GM21360 (cell line): ENCODE results near the gene BABAM2.
"Not testable (repeated sequence)": the region's sequence is repeated elsewhere in the genome, so short reads cannot be mapped to it uniquely, and the experiment has no call there.

Experiments used
- ATAC-seq: cut with Tn5 transposase; IDR thresholded peaks from one replicate; pipeline ENCODE4 v1.9.1; 2021; ENCODE audit warnings: mild to moderate bottlenecking, moderate library complexity; ENCODE audit not compliant: unreplicated experiment

BABAM2 gene

DNA sequence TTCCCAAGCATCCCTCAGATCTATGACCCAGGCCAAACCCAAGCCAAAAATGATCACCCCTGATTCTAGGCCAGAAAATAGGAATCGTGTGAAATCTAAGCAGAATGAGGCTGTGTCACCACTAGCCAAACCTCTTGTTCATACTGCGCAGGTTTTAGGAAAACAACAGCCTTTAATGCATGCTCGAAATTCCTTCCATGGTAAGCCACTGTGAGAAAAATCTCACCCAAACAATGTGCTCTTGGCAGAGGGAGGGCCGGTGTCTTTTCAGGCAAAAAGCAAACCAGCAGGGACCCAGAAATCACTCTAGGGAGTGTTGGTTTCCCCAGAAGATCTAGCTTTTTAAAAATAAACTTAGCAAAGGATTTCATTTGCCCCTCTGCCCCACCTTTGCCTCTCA is 430.9 kb downstream of the BABAM2 start:
- ATAC-seq: no peak

DNA sequence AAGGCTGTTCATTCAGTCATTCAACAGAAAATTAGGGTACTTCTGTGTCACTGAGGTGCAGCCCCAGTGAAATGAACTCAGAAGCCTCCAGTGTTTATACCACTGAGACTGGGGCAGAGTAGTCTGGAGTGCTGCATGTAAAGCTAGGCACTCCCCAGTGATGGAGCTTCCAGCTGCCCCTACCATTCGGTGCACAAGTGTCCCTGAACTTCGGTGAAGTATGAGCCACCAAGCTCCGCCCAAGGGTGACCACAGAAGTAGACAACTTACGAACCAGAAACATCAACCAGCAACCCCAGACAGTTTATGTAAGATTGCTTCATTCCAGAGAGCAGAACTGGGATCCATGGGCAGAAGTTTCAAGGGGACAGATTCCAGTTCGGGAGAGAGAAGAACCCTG is 431.5 kb downstream of the BABAM2 start:
- ATAC-seq: no peak

DNA sequence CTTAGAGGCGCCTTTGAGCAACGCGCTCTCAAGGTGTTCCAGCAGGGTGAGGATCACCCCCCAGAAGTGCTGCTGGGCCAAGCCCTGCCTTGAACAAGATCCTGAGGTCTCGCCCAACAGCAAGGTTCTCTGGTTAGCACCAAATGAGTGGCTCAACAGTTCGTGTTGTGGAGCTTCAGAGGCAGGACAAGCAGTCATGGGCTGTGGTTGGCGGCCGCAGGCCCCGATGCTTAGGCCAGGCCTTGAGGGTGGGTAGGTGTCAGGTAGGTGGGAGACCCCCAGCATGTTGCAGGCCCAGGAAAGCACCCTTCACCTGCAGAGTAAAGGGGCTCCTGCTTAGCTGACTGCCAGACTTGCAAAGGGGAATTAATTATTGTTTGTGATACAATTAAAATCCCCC is 431.9 kb downstream of the BABAM2 start:
- ATAC-seq: no peak

DNA sequence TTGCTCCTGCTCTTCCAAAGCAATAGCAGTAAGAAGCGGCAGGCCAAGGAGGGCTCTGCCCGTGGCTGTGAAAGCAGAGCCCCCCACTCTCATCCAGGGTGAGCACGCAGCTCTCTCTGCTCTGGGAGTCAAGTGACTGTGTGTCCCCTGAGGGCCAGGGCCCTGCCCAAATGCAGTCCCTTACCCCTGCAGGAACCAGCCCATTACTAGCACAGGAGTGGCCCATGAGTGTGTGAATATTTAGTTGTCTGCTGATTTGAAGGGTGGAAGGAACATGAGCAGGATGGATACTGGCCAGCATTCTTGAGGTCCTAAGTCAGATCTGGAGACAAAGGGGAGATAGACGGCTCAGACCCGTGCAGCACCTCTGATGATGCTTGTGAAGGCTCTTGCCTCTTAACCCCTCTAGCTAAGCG is 432.5 kb downstream of the BABAM2 start:
- no peak for ATAC-seq

DNA sequence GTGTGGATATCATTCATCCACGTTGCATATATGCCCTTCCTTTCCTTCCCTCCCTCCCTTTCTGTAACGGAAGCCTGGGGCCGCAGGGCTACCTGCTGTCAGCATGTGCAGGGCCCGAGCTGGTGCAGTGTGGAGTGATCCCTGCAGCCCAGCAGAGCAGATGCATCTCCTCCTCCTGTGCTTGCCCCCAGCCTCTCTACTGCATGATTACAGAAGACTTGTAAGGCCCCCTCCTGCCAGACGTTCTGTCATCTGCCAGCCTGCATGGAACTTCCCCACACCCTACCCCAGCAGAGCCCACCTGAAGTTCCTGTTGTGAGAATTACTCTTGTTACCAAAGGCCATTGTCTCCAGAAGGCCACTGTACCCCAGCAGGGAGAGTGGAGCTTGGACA is 434.6 kb downstream of the BABAM2 start:
- ATAC-seq: no peak

DNA sequence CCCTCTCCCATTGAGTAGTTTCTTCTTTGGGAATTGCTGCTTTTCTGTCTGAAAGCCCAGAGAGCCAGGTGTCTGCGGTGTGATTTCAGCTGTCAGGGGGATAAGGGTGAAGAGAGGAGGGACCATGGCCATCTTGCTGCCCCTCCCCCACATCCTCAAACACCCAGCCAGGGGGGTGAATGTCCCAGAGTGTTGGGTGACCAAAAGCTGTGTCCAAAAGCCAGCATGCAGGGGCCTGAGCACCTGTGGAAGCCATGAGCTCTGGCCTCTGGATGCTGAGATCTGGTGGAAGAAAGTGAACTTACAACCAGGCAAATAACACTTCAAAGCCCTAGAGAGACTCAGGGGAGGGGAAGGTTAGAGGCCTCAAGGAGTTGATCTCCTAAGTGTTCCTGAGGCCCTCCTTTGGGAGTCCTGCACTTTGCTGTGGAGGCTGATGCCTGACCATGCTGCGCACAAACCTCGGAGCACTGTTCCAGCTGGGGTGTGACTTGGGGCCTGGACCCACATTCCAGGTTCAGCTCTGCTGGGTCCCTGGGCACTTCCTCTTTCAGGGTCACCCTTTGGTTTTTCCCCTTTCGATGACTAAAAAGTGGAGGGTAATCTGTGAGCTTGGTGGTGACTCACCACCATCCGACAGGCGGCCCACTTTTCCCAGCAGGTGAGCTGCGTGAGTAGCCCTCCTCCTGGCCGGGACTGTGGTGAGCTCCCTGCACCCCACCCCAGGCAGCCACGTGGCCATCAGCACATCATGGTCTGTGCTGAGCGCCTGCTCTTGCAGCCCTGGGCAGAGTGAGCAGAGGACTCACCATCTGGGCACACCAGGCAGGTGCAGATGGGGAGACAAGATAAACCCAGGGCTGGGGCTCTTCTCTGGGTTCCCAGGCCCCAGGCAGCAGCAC is 435.3 kb downstream of the BABAM2 start:
- no peak for ATAC-seq

DNA sequence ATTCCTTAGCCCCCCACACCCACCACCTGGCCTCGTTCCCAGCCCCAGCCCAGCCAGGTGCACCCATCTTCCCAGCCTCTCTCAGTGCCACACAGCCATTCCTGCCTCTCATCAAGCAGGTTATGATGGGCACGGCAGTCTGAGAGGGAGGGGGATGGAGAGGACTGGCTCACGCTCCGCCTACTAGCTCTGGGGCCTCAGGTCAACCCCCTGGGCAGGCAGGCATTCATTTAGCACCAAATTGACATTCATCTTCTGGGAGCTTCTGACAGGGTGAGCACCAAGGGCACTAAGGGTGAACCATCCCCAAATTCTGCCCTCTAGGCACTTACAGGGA is 435.9 kb downstream of the BABAM2 start:
- no peak for ATAC-seq

DNA sequence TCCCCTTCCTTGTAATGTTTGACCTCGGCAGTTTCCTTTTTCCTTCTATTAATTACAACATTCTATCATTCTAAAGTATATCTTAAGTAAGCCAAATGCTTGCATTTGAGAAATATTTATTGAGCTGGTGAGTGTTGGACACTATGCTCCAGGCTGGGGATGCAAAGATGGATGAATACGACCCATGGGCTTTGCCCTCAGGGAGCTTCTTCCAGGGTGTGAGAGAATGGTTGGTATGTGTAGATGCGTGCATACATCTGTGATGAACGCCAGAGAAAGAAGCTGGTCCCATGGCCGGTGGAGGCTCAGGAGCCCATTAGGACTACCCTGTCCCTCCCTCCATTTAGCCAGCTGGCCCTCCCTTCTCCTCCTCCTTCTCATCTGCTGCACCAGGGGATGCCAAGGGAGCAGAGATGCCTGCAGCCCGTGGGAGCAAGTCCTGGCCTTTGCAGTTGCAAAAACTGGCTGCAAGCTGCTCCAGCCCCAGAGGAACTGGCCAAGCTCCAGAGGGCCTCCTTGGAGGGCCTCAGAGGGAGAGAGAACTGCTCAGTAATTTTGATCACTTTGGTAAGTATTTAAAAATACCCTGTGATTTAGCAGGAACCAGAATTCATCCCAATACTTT is 436.5 kb downstream of the BABAM2 start:
- no peak for ATAC-seq

DNA sequence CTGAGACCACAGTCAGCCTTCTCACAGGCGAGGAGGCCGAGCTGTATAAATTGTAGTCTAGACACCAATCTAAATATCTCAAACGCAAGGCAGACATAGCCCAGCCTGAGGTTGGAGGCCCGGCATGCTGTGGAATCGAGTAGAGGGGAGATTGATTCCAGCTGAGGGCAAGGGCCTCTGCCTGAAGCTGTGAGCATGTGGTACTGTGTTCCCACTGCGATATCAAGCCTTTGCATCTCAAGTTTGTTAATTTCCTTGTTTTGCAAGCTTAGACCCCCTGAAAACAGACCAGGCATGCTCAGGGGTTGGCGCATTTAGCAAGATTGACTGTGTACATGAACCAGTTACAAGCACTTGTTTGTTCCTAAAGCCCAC is 437.0 kb downstream of the BABAM2 start:
- no peak for ATAC-seq

DNA sequence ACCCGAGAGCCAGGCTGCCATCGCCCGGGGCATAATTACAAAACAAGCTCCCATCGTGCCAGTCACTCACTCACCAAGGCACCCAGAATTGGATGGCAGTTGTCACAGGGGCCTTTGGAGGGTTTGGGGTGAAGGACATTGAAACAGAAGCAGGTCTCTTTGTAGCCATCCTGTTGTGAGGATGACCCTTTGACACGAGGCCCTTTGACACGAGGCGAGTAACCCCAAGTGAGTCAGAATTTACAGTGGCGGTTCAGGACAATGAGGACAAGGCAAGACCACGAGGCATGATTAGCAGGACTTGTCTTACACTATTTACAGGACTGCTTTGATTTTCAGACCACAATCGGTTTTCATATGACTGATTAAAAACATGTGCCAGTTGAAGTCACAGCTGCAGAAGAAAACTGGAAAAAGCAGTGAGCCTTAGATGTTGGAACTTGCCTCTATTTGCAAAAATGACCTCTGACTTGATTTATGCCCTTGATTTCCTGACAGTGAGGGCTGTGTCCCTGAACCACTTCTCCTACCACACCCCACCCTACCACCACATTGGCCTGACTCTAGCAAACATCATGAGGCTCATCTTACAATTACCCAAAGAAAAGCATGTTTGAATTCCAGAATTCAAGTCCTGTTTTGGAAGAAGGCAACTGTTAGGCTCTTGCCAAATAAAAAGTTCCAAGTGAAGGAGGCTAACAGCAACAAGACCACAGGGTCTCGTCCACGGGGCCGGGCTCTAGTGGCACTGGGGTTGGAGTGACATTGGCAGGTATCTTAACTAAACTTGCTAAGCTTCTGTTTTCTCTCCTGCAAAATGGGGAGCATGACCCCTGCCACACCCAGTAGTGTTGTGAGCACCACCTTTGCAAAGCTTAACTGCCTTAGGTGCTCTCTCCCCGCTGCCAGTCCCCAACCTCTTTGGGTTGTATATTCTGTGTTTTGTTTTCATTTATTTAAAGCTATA is 437.7 kb downstream of the BABAM2 start:
- no peak for ATAC-seq

DNA sequence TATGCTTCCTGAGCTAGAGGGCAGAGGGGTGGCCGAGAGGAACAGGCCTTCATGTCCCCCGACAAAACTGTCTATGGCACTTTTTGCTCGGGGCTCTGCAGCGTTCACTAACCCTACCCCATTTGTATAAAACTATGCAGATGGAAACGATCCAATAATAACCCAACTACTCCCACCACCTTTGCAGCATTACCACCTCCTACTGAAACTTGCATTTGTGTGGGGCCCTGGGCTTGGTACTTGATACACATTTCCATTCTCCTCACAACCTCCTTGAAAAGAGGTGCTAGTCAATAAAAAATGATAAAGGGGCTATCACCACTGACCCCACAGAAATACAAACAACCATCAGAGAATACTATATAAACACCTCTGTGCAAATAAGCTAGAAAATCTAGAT is 438.7 kb downstream of the BABAM2 start:
- ATAC-seq: no peak

DNA sequence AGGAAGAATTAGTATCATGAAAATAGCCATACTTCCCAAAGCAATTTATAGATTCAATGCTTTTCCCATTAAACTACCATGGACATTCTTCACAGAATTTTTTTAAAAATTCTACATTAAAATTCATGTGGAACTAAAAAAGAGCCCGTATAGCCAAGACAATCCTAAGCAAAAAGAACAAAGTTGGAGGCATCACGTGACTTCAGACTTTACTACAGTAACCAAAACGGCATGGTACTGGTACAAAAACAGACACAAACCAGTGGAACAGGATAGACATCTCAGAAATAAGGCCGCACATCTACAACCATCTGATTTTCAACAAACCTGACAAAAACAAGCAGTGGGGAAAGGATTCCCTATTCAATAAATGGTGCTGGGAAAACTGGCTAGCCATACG is 440.2 kb downstream of the BABAM2 start:
- not testable (repeated sequence) for ATAC-seq

DNA sequence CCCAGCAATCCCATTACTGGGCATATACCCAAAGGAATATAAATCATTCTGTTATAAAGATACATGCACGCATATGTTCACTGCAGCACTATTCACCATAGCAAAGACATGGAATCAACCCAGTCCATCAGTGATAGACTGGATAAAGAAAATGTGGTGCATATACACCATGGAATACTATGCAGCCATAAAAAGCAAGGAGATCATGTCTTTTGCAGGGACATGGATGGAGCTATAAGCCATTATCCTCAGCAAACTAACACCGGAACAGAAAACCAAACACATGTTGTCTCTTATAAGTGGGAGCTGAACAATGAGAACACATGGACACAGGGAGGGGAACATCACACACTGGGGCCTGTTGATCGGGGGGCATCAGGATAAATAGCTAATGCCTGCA is 441.3 kb downstream of the BABAM2 start:
- ATAC-seq: not testable (repeated sequence)

DNA sequence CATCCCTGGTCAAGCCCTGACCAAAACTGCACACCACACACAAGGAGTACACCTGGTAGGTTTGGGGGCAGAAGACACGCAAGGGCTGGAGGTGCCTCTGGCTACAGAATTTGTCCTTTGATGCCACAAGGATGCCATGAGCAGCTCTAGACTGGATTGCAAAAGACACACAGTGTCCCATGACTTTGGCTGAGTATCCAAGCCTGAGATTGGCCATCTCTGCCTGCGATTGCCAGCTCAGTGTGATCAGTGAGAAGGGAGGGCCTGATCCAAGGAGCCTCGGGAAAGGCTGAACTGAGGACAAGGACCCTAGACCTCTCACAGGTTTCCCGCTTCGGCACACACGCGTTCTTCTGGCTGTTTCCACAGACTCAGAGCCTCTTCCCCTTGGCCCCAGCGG is 442.2 kb downstream of the BABAM2 start:
- no peak for ATAC-seq

DNA sequence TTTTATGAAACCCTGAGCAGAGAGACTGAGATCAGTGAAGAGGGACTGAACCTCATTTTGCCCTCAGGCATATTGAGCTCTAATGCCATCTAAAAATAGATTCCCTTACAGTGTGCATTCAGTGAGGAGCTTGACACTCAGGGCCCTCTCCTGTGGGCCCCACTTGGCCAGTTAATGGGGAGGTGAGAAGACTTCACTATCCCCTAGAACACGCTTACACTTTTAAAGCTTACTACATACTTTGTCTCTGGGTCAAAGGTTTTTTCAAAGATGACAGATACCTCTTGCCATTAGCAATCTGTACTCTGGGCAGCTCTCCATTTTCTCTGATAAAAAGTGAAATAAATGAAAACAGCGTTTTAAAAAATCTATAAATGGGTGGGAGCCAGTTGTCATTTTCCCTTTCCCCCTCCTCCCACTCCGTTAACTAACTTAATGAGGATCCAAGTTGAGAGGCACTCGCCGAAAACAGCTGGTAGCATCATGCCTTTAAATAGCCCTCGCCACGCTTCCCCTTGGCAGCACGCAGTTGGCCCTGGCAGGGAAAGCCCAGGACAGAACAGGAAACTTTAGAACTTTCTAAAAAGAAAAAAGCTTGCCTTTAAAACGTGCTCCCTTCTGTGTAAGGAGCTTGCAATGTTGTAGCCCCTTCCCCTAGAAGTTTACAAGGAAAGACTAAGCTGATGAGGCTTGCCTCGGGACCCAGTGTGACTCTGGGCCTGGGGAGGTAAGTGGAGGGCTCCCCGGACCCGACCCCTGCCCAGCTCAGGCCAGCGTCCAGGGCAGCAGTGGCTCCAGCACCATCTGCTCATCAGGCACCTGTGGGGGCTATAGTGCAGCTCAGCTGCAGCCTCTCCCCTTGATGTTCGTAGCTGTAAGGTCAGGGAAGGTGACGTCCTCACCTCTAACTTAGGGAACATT is 443.3 kb downstream of the BABAM2 start:
- no peak for ATAC-seq

DNA sequence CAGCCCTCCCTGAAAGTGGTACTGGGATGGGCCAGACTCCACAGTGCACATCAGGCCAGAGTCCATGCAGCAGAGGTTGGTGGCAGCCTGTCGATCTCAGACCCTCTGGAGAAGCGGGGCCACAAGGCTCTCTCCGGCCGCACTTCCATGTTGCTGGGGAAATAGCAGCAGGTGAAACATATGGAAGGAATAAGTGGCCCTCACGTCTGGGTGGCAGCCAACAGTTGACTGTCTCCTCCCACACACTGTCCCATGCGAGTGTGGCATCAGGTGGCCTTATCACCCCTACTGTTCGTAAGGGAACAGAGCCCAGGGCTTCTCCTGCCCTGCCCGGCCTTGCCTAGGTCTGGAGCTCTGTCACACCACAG is 444.0 kb downstream of the BABAM2 start:
- no peak for ATAC-seq

DNA sequence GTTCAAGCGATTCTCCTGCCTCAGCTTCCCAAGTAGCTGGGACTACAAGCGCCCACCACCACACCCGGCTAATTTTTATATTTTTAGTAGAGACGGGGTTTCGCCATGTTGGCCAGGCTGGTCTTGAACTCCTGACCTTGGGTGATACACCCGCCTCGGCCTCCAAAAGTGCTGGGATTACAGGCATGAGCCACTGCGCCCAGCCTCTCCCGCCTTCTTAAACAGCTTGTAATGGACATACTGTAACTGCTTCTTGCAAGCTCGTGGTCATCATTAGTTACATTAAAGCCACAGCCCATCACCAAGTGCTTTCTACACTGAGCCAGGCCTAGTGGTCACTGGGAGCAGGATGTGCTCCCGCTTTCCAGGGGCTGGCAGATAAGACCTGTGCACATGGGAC is 444.7 kb downstream of the BABAM2 start:
- ATAC-seq: not testable (repeated sequence)

DNA sequence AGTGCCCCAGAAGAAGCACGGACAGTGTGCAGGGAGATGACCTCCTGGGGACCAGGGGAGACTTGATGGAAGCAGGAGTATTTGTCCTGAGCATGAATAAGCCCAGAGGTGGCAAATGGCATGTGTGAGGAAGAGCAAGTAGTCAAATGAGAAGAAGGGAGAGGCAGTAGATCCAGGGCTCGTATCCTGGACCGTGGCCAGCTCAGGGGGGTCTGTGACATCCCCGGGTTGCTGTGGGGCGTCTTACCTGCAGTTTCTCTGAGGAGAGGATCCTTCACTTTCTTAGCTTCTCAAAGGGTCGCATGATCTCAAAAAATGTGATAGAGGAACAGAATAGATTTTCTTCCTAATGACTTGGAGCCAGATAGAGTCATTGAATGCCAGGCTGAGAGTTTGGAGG is 445.1 kb downstream of the BABAM2 start:
- ATAC-seq: no peak

DNA sequence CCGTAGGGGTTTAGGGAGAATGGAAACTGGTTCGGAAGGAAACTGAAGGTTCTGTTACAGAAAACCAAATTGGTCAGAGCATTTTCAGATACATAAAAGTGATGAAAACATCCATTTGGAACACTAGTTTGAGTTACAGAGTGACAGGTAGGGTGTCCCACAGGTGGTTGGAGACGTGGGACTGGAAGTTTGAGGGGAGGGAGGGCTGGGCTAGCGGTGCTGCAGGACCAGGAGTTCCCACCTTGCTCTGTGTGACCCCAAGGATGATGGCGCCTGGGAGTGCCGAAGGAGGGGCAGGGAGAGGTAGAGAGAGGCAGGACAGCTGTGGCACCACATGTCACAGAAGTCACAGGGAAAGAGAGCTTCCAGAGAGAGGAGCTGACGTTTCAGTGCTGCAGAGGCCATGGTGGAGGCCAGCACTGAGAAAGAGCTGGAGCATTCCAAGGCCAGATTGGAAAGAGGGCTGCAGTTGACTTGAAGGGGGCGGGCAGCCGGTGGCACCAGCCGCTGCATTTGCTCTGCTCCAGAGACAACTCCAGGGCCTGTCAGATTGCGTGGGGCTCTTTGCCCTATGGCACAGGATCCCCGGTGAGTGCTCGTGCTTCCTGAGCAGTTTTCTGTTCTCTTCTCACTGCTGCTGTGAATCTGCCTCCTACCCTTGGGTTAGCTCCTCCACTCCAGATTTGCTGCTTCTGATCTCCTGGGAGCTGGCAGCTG is 445.9 kb downstream of the BABAM2 start:
- ATAC-seq: no peak
